ENCODE data around the gene MYL6. TPM values are rescaled to one million over a fixed set of nuclear protein-coding genes. Genes with fewer than 3 reads are reported as not detected.

The MYL6 gene
- total RNA-seq, 1 experiment from 2014 or later, result 932 TPM

DNA sequence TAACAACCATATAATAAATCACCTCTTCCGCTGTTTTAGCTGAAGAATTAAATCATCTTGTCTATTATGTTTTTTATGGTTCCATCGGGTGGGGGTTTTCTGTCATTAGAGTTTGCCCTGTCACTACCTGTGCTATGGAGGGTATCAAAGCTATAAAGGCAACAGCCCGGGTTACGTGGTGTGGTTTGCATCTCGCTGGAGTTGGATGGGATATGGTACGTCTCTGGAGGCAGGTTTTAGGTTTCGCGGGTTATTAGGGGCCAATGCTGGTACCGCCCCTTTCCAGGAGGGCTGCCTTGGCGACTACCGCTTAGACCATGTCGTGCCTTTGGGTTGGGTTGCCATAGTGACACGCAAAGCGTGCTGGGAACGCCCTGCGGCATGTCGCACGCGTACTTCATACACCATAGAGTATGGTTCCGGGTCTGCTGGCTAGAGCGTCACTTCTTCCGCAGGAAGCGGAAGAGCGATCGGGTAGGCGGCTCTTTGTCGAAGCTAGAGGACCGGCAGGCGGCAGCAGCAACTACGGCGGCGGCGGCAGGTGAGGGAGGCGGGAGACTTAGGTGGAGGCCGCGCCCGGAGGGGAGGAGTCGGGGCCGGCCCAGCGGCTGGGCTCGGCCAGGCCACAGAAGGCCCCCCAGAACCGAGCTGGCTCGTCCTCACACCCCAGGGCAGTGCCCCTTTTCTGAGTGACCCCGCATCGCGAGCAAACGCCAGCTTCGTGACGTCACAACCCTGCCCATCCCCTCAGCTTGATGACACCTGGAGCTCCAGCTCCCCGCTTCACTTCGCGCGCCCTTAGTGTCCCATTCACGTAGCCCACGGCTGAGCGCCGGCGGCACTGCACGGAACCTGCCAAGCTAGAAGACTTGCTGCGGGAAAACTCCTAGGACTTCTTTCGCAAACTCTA is 40.1 kb upstream of the MYL6 start, which contains the start of gene ZC3H10 (continued):
- TF ChIP-seq NR3C1 (CRISPR knock-in tag; conservative IDR thresholded peaks at IDR 0.05; ENCODE audit: low read depth) (peak; percentile 90; the same call in 1 of the 2 replicates), HMGA2 (CRISPR knock-in tag; IDR thresholded peaks at IDR 0.05) (no peak), ATF1 (CRISPR knock-in tag; IDR thresholded peaks at IDR 0.05) (peak; percentile 98), PREB (CRISPR knock-in tag; IDR thresholded peaks at IDR 0.05; ENCODE audit: borderline replicate concordance) (no peak; the same call in 1 of the 2 replicates), ZBTB43 (CRISPR knock-in tag; IDR thresholded peaks at IDR 0.05) (no peak; the same call in 1 of the 2 replicates), ZNF317 (CRISPR knock-in tag; IDR thresholded peaks at IDR 0.05; ENCODE audit: borderline replicate concordance, low read depth) (no peak), CBFB (CRISPR knock-in tag; IDR thresholded peaks at IDR 0.05; ENCODE audit: low read depth) (peak; percentile 64; the same call in 1 of the 2 replicates), SMAD3 (CRISPR knock-in tag; IDR thresholded peaks at IDR 0.05; ENCODE audit: borderline replicate concordance) (no peak; the same call in 1 of the 2 replicates), ZNF425 (CRISPR knock-in tag; conservative IDR thresholded peaks at IDR 0.05) (peak; percentile 99), EMX1 (CRISPR knock-in tag; IDR thresholded peaks at IDR 0.05) (peak; percentile 100), ERG (CRISPR knock-in tag; IDR thresholded peaks at IDR 0.05) (peak; percentile 100), STAT6 (CRISPR knock-in tag; conservative IDR thresholded peaks at IDR 0.05; ENCODE audit: low read depth) (no peak), SOX15 (CRISPR knock-in tag; IDR thresholded peaks at IDR 0.05) (no peak), HMGXB4 (CRISPR knock-in tag; IDR thresholded peaks at IDR 0.05) (peak; percentile 91), ZNF396 (CRISPR knock-in tag; IDR thresholded peaks at IDR 0.05; ENCODE audit: borderline replicate concordance) (no peak), RORB (CRISPR knock-in tag; IDR thresholded peaks at IDR 0.05) (no peak), ATF2 (CRISPR knock-in tag; IDR thresholded peaks at IDR 0.05; ENCODE audit: borderline replicate concordance, low read depth) (no peak)
- TF ChIP-seq, protein P1, sequence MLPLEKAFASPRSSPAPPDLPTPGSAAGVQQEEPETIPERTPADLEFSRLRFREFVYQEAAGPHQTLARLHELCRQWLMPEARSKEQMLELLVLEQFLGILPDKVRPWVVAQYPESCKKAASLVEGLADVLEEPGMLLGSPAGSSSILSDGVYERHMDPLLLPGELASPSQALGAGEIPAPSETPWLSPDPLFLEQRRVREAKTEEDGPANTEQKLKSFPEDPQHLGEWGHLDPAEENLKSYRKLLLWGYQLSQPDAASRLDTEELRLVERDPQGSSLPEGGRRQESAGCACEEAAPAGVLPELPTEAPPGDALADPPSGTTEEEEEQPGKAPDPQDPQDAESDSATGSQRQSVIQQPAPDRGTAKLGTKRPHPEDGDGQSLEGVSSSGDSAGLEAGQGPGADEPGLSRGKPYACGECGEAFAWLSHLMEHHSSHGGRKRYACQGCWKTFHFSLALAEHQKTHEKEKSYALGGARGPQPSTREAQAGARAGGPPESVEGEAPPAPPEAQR (CRISPR knock-in tag; IDR thresholded peaks at IDR 0.05), result no peak; the same call in 1 of the 2 replicates
- TF ChIP-seq, protein P2, sequence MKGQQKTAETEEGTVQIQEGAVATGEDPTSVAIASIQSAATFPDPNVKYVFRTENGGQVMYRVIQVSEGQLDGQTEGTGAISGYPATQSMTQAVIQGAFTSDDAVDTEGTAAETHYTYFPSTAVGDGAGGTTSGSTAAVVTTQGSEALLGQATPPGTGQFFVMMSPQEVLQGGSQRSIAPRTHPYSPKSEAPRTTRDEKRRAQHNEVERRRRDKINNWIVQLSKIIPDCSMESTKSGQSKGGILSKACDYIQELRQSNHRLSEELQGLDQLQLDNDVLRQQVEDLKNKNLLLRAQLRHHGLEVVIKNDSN (CRISPR knock-in tag; IDR thresholded peaks at IDR 0.05), result peak; percentile 60; the same call in 1 of the 2 replicates
- TF ChIP-seq, protein P3, sequence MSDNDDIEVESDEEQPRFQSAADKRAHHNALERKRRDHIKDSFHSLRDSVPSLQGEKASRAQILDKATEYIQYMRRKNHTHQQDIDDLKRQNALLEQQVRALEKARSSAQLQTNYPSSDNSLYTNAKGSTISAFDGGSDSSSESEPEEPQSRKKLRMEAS (CRISPR knock-in tag; IDR thresholded peaks at IDR 0.05), result peak; percentile 94
- TF ChIP-seq, protein P4, sequence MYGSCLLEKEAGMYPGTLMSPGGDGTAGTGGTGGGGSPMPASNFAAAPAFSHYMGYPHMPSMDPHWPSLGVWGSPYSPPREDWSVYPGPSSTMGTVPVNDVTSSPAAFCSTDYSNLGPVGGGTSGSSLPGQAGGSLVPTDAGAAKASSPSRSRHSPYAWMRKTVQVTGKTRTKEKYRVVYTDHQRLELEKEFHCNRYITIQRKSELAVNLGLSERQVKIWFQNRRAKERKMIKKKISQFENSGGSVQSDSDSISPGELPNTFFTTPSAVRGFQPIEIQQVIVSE (CRISPR knock-in tag; IDR thresholded peaks at IDR 0.05; ENCODE audit: borderline replicate concordance), result no peak
